Memory B cell (primary cell): ENCODE measurements around the gene ZNF562.

Experiments
- ATAC-seq: fragments of 150-1000 bp; cut with Tn5 transposase; 2 replicates; pipeline ENCODE4 v1.10.0; 2021; ENCODE audit warnings: low read depth, mild to moderate bottlenecking, moderate library complexity
- DNase-seq, 2 donors: peaks; one replicate each; pipeline ENCODE4 v3.0.0; 2022; ENCODE audit warnings: low spot score in 2 of 2
- H3K27ac Mint-ChIP-seq: one replicate; pipeline ENCODE4 v1.8.0; 2022; ENCODE audit warnings: mild to moderate bottlenecking, moderate library complexity, mixed read lengths
- H3K27me3 Mint-ChIP-seq: one replicate; pipeline ENCODE4 v1.8.0; 2022; ENCODE audit warnings: mixed read lengths
- H3K36me3 Mint-ChIP-seq: one replicate; pipeline ENCODE4 v1.8.0; 2022; ENCODE audit warnings: mild to moderate bottlenecking, mixed read lengths
- H3K4me1 Mint-ChIP-seq: one replicate; pipeline ENCODE4 v1.8.0; 2022; ENCODE audit warnings: mixed read lengths
- H3K4me3 Mint-ChIP-seq: one replicate; pipeline ENCODE4 v1.8.0; 2022; ENCODE audit warnings: mild to moderate bottlenecking, moderate library complexity, mixed read lengths
- H3K9me3 Mint-ChIP-seq: one replicate; pipeline ENCODE4 v1.8.0; 2022; ENCODE audit warnings: mixed read lengths

The ZNF562 gene

GRCh38 chr19:9621156-9622037 is 53.5 kb downstream of the ZNF562 start, which contains the start of gene ZNF561:
Gene ZNF561 (minus strand): TSS chr19:9621232. CDS start chr19:9619456, 1,776 bp downstream.
- Mint-ChIP-seq H3K9me3 (peaks cover 2% of the 10 kb centered on the region), H3K27ac (peak within 1 kb of the TSS; percentile 99), H3K36me3 (peaks cover 17% of the 10 kb centered on the region), H3K4me1 (peaks cover 11% of the 10 kb centered on the region), H3K27me3 (no peaks in the 10 kb centered on the region), H3K4me3 (peak within 1 kb of the TSS; percentile 100)
- DNase-seq (peak; percentile 85 to 86), ATAC-seq (peak; percentile 91)

- peak overlapping the region; percentile 100 for H3K4me3 Mint-ChIP-seq
- peaks cover 17% of the 10 kb centered on the region for H3K36me3 Mint-ChIP-seq
- DNase-seq (no peak), ATAC-seq (no peak)
- peak overlapping the region; percentile 99 for H3K27ac Mint-ChIP-seq
- H3K4me1 Mint-ChIP-seq, result peaks cover 9% of the 10 kb centered on the region
- peaks cover 2% of the 10 kb centered on the region for H3K9me3 Mint-ChIP-seq
- H3K27me3 Mint-ChIP-seq, result no peaks in the 10 kb centered on the region
Measured at GRCh38 chr19:9620842-9621155, 54.1 kb downstream of the ZNF562 start.

- ATAC-seq (no peak), DNase-seq (no peak)
- H3K27ac Mint-ChIP-seq, result no peak overlapping the region
- peaks cover 3% of the 10 kb centered on the region for H3K4me1 Mint-ChIP-seq
- H3K4me3 Mint-ChIP-seq, result no peak overlapping the region
- no peaks in the 10 kb centered on the region for H3K27me3 Mint-ChIP-seq
- H3K9me3 Mint-ChIP-seq, result no peaks in the 10 kb centered on the region
- peaks cover 47% of the 10 kb centered on the region for H3K36me3 Mint-ChIP-seq
Measured at GRCh38 chr19:9615844-9616243, 59.1 kb downstream of the ZNF562 start.

- Mint-ChIP-seq H3K36me3 (peaks cover 56% of the 10 kb centered on the region), H3K4me3 (no peak overlapping the region), H3K9me3 (peaks cover 9% of the 10 kb centered on the region), H3K27ac (no peak overlapping the region), H3K4me1 (peaks cover 2% of the 10 kb centered on the region), H3K27me3 (no peaks in the 10 kb centered on the region)
- no peak for ATAC-seq
- DNase-seq, result no peak
Measured at GRCh38 chr19:9610484-9611113, 64.3 kb downstream of the ZNF562 start.

- Mint-ChIP-seq H3K4me3 (no peak overlapping the region), H3K36me3 (peaks cover 50% of the 10 kb centered on the region), H3K27me3 (no peaks in the 10 kb centered on the region), H3K4me1 (peaks cover 2% of the 10 kb centered on the region), H3K27ac (no peak overlapping the region), H3K9me3 (peaks cover 10% of the 10 kb centered on the region)
- DNase-seq (no peak), ATAC-seq (no peak)
Measured at GRCh38 chr19:9608912-9609311, 66.0 kb downstream of the ZNF562 start.

GRCh38 chr19:9597027-9597426 is 77.9 kb downstream of the ZNF562 start:
- H3K27ac Mint-ChIP-seq, result no peak overlapping the region

More at GRCh38 chr19:9597027-9597426, 77.9 kb downstream of the ZNF562 start:
- peaks cover 2% of the 10 kb centered on the region for H3K27me3 Mint-ChIP-seq
- no peaks in the 10 kb centered on the region for H3K4me1 Mint-ChIP-seq
- no peak for DNase-seq
- peaks cover 9% of the 10 kb centered on the region for H3K9me3 Mint-ChIP-seq
- no peak overlapping the region for H3K4me3 Mint-ChIP-seq
- no peak for ATAC-seq
- H3K36me3 Mint-ChIP-seq, result peaks cover 4% of the 10 kb centered on the region
